KMS-11 (cell line): ENCODE measurements around the gene SLC1A7.

Experiments
- H2AFZ ChIP-seq: fragments of 200-600 bp; sonication (generic); 2 replicates; pipeline ENCODE4 v1.6.1; 2016; ENCODE audit warnings: antibody characterized with exemption, mixed run types, low read depth
- H3K27ac ChIP-seq: fragments of 200-600 bp; sonication (generic); 2 replicates; pipeline ENCODE4 v1.6.1; 2016; ENCODE audit warnings: mild to moderate bottlenecking, mixed run types
- H3K27me3 ChIP-seq: fragments of 200-600 bp; sonication (generic); 2 replicates; pipeline ENCODE4 v1.6.1; 2017; ENCODE audit warnings: mild to moderate bottlenecking, low read depth, mixed run types, moderate library complexity; ENCODE audit not compliant: insufficient read depth
- H3K36me3 ChIP-seq: fragments of 200-600 bp; sonication (generic); 2 replicates; pipeline ENCODE4 v1.6.1; 2017; ENCODE audit warnings: mild to moderate bottlenecking, mixed run types; ENCODE audit not compliant: insufficient read depth
- H3K4me1 ChIP-seq: fragments of 200-600 bp; sonication (generic); 2 replicates; pipeline ENCODE4 v1.6.1; 2016; ENCODE audit warnings: mild to moderate bottlenecking, low read depth, mixed run types; ENCODE audit not compliant: poor library complexity, severe bottlenecking
- H3K4me2 ChIP-seq: fragments of 200-600 bp; sonication (generic); 2 replicates; pipeline ENCODE4 v1.7.0; 2016; ENCODE audit warnings: mild to moderate bottlenecking, mixed run types
- H3K4me3 ChIP-seq: fragments of 200-600 bp; sonication (generic); IDR thresholded peaks from 2 replicates; pipeline ENCODE4 v1.6.1; 2017; ENCODE audit warnings: low read depth, low read length, mixed read lengths; ENCODE audit not compliant: insufficient read depth
- H3K79me2 ChIP-seq: fragments of 200-600 bp; sonication (generic); 2 replicates; pipeline ENCODE4 v1.6.1; 2016; ENCODE audit warnings: low read depth, mixed run types; ENCODE audit not compliant: insufficient read depth
- H3K9ac ChIP-seq: fragments of 200-600 bp; sonication (generic); 2 replicates; pipeline ENCODE4 v1.6.1; 2016; ENCODE audit warnings: mild to moderate bottlenecking, mixed run types
- H4K20me1 ChIP-seq: fragments of 200-600 bp; sonication (generic); 2 replicates; pipeline ENCODE4 v1.6.1; 2016; ENCODE audit warnings: mild to moderate bottlenecking, mixed run types; ENCODE audit not compliant: insufficient read depth
- TF ChIP-seq, protein P1 (sequence below): fragments of 200-600 bp; sonication (generic); conservative IDR thresholded peaks from 2 replicates; pipeline ENCODE4 v1.6.1; 2017; ENCODE audit warnings: low read depth, mild to moderate bottlenecking, antibody characterized with exemption, low read length, moderate library complexity, mixed read lengths

The SLC1A7 gene

DNA sequence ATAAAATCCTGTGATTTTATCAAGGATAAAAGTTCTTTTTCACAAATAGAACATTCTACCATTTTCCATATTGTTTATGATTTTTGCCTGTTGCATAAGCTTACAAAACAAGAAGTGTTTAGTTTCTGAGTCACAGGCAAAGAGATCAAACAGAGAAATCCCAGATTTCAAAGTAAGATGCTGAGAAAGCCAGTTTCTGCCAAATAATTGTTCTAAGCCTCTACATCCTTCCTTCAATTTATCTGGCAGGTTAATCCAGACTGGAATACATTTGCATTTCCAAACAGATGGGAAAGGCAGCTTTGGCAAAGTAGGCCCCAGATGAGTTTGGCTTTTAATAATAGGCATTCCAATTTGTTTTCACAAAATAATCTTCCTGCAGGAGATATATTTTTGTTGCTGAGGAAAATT is 2.5 kb downstream of the SLC1A7 start:
- no peak overlapping the region for H3K4me2 ChIP-seq
- H3K9ac ChIP-seq, result no peak overlapping the region
- no peak overlapping the region for H3K4me3 ChIP-seq
- TF ChIP-seq, protein P1, sequence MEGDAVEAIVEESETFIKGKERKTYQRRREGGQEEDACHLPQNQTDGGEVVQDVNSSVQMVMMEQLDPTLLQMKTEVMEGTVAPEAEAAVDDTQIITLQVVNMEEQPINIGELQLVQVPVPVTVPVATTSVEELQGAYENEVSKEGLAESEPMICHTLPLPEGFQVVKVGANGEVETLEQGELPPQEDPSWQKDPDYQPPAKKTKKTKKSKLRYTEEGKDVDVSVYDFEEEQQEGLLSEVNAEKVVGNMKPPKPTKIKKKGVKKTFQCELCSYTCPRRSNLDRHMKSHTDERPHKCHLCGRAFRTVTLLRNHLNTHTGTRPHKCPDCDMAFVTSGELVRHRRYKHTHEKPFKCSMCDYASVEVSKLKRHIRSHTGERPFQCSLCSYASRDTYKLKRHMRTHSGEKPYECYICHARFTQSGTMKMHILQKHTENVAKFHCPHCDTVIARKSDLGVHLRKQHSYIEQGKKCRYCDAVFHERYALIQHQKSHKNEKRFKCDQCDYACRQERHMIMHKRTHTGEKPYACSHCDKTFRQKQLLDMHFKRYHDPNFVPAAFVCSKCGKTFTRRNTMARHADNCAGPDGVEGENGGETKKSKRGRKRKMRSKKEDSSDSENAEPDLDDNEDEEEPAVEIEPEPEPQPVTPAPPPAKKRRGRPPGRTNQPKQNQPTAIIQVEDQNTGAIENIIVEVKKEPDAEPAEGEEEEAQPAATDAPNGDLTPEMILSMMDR, result no peak
- no peaks in the 10 kb centered on the region for H3K4me1 ChIP-seq
- no peaks in the 10 kb centered on the region for H3K27me3 ChIP-seq
- no peak overlapping the region for H3K27ac ChIP-seq
- H4K20me1 ChIP-seq, result no peaks in the 10 kb centered on the region
- H3K36me3 ChIP-seq, result no peaks in the 10 kb centered on the region
- no peaks in the 10 kb centered on the region for H3K79me2 ChIP-seq
- H2AFZ ChIP-seq, result no peak overlapping the region

DNA sequence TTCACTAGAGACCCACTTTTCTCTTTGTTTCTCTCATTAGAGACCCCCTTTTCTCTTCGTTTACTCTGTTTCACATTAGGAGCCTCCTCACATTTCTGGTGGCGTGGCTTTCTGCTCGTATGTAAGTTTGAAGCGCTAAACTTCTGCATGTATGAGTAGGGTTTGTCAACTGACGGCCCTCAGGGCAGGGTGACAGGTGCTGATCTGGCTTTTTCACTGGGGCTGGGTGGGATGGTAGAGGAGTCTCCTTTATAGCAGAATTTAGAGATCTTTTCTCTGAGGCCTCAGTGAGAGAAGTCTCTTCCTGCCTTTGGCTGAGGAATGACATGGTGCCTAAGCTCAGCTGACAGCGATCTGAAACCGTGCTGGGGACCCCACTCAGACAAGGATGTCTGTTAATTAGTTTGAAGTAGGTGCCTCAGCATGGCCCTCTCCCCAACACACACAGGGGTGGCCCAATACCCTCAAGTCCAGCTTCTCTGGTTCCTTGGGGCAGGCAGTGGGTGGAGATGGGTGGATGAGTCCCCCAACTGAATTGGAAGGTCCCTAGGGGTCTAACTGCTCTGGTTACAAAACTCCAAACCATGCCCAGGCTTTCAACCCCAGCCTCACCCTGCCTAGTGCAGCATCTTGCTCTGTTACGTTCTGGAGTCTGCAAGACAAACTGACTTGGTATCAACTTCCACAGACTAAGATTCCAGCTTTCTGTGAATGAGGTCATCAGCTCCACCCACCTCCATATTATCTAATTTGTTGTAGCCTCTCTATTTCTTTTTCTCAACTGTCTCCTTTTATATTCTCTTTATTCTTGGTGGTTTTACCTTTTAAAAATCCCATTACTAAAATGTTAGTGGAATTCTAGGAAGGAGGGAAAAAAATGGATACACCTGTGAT is 3.2 kb downstream of the SLC1A7 start:
- no peaks in the 10 kb centered on the region for H4K20me1 ChIP-seq
- no peak overlapping the region for H3K27ac ChIP-seq
- H3K4me1 ChIP-seq, result no peaks in the 10 kb centered on the region
- H3K79me2 ChIP-seq, result no peaks in the 10 kb centered on the region
- no peaks in the 10 kb centered on the region for H3K27me3 ChIP-seq
- H3K9ac ChIP-seq, result no peak overlapping the region
- H3K36me3 ChIP-seq, result no peaks in the 10 kb centered on the region
- no peak overlapping the region for H3K4me3 ChIP-seq
- H3K4me2 ChIP-seq, result no peak overlapping the region
- TF ChIP-seq, protein P1, result no peak
- no peak overlapping the region for H2AFZ ChIP-seq

DNA sequence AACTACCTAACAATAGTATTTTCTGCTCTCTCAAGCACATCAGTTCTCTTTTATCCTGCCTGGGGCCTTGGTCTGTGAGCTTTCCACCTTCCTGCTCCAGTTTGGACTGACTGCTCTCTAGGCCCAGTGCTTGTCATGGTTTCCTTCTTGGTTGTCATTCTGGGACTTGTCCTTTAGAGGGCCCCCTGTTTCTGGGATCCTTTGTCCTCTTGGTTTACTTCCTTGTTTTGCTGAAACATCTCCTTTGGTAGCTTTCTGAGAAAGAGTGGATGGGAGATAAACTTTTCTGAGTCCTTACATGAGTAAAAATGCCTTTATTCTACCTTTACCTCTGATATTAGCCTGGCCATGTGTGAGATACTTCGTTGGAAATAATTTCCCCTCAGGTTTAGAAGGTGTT is 4.7 kb downstream of the SLC1A7 start:
- H3K9ac ChIP-seq, result no peak overlapping the region
- no peak overlapping the region for H3K27ac ChIP-seq
- H3K27me3 ChIP-seq, result no peaks in the 10 kb centered on the region
- no peaks in the 10 kb centered on the region for H3K79me2 ChIP-seq
- H2AFZ ChIP-seq, result no peak overlapping the region
- TF ChIP-seq, protein P1, result peak; percentile 28
- no peak overlapping the region for H3K4me2 ChIP-seq
- no peaks in the 10 kb centered on the region for H4K20me1 ChIP-seq
- H3K4me3 ChIP-seq, result no peak overlapping the region
- no peaks in the 10 kb centered on the region for H3K36me3 ChIP-seq
- no peaks in the 10 kb centered on the region for H3K4me1 ChIP-seq

DNA sequence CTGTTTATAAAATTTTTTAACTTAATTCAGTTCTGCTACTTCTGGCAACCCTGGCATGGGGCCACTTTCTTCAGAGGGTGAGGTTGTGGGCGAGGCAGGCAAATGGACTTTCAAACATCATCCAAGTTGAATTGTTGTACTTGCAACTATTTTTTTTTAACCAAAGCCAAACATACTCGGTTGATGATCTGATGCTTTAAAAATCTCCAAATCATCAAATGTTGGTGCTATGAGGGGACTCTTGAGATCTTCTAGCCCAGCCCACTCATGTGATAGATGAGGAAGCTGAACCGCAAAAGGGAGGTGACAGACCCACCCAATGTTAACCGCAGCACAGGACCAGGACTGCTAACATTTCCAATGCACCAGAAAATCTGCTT is 6.7 kb downstream of the SLC1A7 start:
- Histone ChIP-seq H2AFZ (no peak overlapping the region), H3K4me1 (no peaks in the 10 kb centered on the region), H3K36me3 (no peaks in the 10 kb centered on the region), H3K27ac (no peak overlapping the region), H3K79me2 (no peaks in the 10 kb centered on the region), H3K27me3 (no peaks in the 10 kb centered on the region), H3K4me2 (no peak overlapping the region), H3K4me3 (no peak overlapping the region), H3K9ac (no peak overlapping the region), H4K20me1 (no peaks in the 10 kb centered on the region)
- TF ChIP-seq, protein P1, result no peak
